Panc1 (cell line): ENCODE measurements around the gene FGFRL1.

ENCODE experiments used
- POLR2AphosphoS5 ChIP-seq: IDR thresholded peaks from 2 replicates; pipeline ENCODE4 v1.6.1; 2012; ENCODE audit warnings: mild to moderate bottlenecking, low read depth, low read length, moderate library complexity
- TF ChIP-seq, protein P1 (sequence below): fragments of 450-650 bp; IDR thresholded peaks from 2 replicates; pipeline ENCODE4 v1.5.1; 2017; ENCODE audit warnings: mild to moderate bottlenecking
- TF ChIP-seq, protein P2 (sequence below), 2 experiments: IDR thresholded peaks; 2 replicates each; pipeline ENCODE4 v1.6.1; 2011 to 2012; ENCODE audit warnings: low read depth in 2 of 2, control low read depth in 1 of 2, low read length in 1 of 2, mild to moderate bottlenecking in 1 of 2, moderate library complexity in 1 of 2; ENCODE audit not compliant: insufficient read depth in 1 of 2

DNA sequence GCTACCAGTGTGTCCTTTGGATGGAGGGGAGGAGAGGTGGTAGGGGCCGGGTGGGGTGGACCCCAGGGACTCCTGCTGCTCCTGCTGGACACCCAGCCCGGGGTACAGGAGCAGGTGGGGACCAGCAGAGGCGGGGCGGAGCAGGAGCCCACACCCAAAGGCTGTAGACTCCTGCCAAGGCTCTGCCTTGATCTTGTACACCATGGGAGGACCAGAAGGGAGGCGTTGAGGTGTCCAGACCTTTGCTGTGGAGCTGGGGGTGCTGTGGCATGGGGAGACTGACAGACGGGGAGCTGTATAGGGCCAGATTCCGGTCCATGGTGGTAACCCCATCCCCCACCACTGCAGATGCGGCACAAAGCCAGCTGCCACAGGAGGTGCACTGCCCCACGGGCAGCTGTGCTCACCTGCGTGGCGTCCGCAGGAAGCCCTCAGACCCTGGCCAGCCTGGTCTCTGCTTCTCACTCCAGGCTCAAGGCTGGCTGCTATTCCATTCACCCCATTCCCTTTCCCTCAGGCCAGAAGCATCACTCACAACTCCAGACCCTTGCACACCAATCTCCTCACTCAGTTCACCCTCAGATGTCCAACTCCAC is 13.2 kb upstream of the FGFRL1 start:
- TF ChIP-seq, protein P1, sequence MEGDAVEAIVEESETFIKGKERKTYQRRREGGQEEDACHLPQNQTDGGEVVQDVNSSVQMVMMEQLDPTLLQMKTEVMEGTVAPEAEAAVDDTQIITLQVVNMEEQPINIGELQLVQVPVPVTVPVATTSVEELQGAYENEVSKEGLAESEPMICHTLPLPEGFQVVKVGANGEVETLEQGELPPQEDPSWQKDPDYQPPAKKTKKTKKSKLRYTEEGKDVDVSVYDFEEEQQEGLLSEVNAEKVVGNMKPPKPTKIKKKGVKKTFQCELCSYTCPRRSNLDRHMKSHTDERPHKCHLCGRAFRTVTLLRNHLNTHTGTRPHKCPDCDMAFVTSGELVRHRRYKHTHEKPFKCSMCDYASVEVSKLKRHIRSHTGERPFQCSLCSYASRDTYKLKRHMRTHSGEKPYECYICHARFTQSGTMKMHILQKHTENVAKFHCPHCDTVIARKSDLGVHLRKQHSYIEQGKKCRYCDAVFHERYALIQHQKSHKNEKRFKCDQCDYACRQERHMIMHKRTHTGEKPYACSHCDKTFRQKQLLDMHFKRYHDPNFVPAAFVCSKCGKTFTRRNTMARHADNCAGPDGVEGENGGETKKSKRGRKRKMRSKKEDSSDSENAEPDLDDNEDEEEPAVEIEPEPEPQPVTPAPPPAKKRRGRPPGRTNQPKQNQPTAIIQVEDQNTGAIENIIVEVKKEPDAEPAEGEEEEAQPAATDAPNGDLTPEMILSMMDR, result no peak
- no peak for TF ChIP-seq POLR2AphosphoS5
- TF ChIP-seq, protein P2, sequence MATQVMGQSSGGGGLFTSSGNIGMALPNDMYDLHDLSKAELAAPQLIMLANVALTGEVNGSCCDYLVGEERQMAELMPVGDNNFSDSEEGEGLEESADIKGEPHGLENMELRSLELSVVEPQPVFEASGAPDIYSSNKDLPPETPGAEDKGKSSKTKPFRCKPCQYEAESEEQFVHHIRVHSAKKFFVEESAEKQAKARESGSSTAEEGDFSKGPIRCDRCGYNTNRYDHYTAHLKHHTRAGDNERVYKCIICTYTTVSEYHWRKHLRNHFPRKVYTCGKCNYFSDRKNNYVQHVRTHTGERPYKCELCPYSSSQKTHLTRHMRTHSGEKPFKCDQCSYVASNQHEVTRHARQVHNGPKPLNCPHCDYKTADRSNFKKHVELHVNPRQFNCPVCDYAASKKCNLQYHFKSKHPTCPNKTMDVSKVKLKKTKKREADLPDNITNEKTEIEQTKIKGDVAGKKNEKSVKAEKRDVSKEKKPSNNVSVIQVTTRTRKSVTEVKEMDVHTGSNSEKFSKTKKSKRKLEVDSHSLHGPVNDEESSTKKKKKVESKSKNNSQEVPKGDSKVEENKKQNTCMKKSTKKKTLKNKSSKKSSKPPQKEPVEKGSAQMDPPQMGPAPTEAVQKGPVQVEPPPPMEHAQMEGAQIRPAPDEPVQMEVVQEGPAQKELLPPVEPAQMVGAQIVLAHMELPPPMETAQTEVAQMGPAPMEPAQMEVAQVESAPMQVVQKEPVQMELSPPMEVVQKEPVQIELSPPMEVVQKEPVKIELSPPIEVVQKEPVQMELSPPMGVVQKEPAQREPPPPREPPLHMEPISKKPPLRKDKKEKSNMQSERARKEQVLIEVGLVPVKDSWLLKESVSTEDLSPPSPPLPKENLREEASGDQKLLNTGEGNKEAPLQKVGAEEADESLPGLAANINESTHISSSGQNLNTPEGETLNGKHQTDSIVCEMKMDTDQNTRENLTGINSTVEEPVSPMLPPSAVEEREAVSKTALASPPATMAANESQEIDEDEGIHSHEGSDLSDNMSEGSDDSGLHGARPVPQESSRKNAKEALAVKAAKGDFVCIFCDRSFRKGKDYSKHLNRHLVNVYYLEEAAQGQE (IDR thresholded peaks at IDR 0.05; ENCODE audit: insufficient read depth in 1 of 2, low read depth in 2 of 2, low read length in 1 of 2), result no peak
